Cardiac muscle cell (in vitro differentiated cells and primary cell): ENCODE results near the gene AMFR. TPM values are rescaled to one million over a fixed set of nuclear protein-coding genes. Genes with fewer than 3 reads are reported as not detected.
A peak's percentile ranks its signal among the peaks of the same experiment; 100 is the strongest.

Experiments
- DNase-seq, 2 donors: peaks; one replicate each; pipeline versions ENCODE4 v3.0.0 to v3.0.0-alpha.2; 2010 to 2017; ENCODE audit warnings: low read depth in 1 of 2, low spot score in 1 of 2
- H3K27ac ChIP-seq: fragments of 200-600 bp; sonication (generic); 2 replicates; pipeline ENCODE4 v1.5.1; 2016
- H3K27me3 ChIP-seq: fragments of 200-600 bp; sonication (generic); 2 replicates; pipeline ENCODE4 v1.6.0; 2016; ENCODE audit warnings: control low read depth
- H3K36me3 ChIP-seq: fragments of 200-600 bp; sonication (generic); 2 replicates; pipeline ENCODE4 v1.5.1; 2016; ENCODE audit warnings: control low read depth
- H3K4me1 ChIP-seq: fragments of 200-600 bp; sonication (generic); 2 replicates; pipeline ENCODE4 v1.8.1; 2017; ENCODE audit warnings: low read depth, mild to moderate bottlenecking, mixed run types
- H3K4me3 ChIP-seq: fragments of 200-600 bp; sonication (generic); 2 replicates; pipeline ENCODE4 v1.5.1; 2016; ENCODE audit warnings: mild to moderate bottlenecking
- H3K9me3 ChIP-seq: fragments of 200-600 bp; sonication (generic); 2 replicates; pipeline ENCODE4 v1.5.1; 2017; ENCODE audit warnings: low read depth, mild to moderate bottlenecking, control low read depth
- CTCF ChIP-seq: IDR thresholded peaks from 2 replicates; pipeline ENCODE4 v1.5.1; 2012; ENCODE audit warnings: low read depth, mild to moderate bottlenecking, low read length
- polyA plus RNA-seq: library from polyadenylated mRNA; unstranded; fragments of >200 nt; fragmentation: Nextera tagmentation; extraction: Ambion mirVana; gene quantifications from 2 replicates; pipeline ENCODE4 v1.2.1, GENCODE V29; 2016
- total RNA-seq: library from RNA; depleted of rRNA; stranded (reverse); fragments of >200 nt; gene quantifications from 2 replicates; pipeline ENCODE4 v1.2.3, GENCODE V29; 2016

Gene AMFR
- total and polyA plus RNA-seq, 2 experiments from 2014 or later: 52.7 to 157 TPM

GRCh38 chr16:56317998-56318826 lies 107.1 kb downstream of the AMFR start:
- no peaks in the 10 kb centered on the region for H3K36me3 ChIP-seq
- no peaks in the 10 kb centered on the region for H3K9me3 ChIP-seq
- peak; percentile 91 for TF ChIP-seq CTCF
- H3K27ac ChIP-seq: no peak overlapping the region
- H3K27me3 ChIP-seq: no peaks in the 10 kb centered on the region
- DNase-seq: peak; percentile 85 to 87
- H3K4me3 ChIP-seq: no peak overlapping the region
- H3K4me1 ChIP-seq: no peaks in the 10 kb centered on the region

- no peaks in the 10 kb centered on the region for H3K36me3 ChIP-seq
- no peak for TF ChIP-seq CTCF
- H3K4me1 ChIP-seq: no peaks in the 10 kb centered on the region
- no peaks in the 10 kb centered on the region for H3K9me3 ChIP-seq
- H3K4me3 ChIP-seq: no peak overlapping the region
- H3K27me3 ChIP-seq: no peaks in the 10 kb centered on the region
- no peak for DNase-seq
- H3K27ac ChIP-seq: no peak overlapping the region
These were observed 108.8 kb downstream of the AMFR start for GRCh38 chr16:56316545-56316944.

- H3K4me1 ChIP-seq: no peaks in the 10 kb centered on the region
- no peaks in the 10 kb centered on the region for H3K36me3 ChIP-seq
- H3K9me3 ChIP-seq: no peaks in the 10 kb centered on the region
- no peak for TF ChIP-seq CTCF
- H3K27ac ChIP-seq: no peak overlapping the region
- H3K4me3 ChIP-seq: no peak overlapping the region
- DNase-seq: no peak
- no peaks in the 10 kb centered on the region for H3K27me3 ChIP-seq
These were observed 109.4 kb downstream of the AMFR start for GRCh38 chr16:56315955-56316354.

GRCh38 chr16:56314244-56314850 lies 111.0 kb downstream of the AMFR start:
- Histone ChIP-seq H3K4me3 (no peak overlapping the region), H3K27ac (no peak overlapping the region), H3K36me3 (no peaks in the 10 kb centered on the region), H3K4me1 (no peaks in the 10 kb centered on the region), H3K27me3 (no peaks in the 10 kb centered on the region), H3K9me3 (no peaks in the 10 kb centered on the region)
- no peak for DNase-seq
- TF ChIP-seq CTCF: no peak

GRCh38 chr16:56312556-56312955 lies 112.8 kb downstream of the AMFR start:
- Histone ChIP-seq H3K36me3 (no peaks in the 10 kb centered on the region), H3K4me3 (no peak overlapping the region), H3K4me1 (no peaks in the 10 kb centered on the region), H3K27me3 (no peaks in the 10 kb centered on the region), H3K9me3 (no peaks in the 10 kb centered on the region), H3K27ac (no peak overlapping the region)
- TF ChIP-seq CTCF: no peak
- DNase-seq: no peak
